ENCODE results near the gene PRPF6.

The PRPF6 gene

GRCh38 chr20:63980806-63981728, at the start of gene PRPF6:
TSS of gene PRPF6 (plus strand) at chr20:63981132. CDS start at chr20:63981246, 114 bp downstream.
- peak; percentile 96 for DNase-seq

- no peak for DNase-seq
Observed at GRCh38 chr20:63931735-63932134, 49.2 kb upstream of the PRPF6 start.

GRCh38 chr20:63932606-63933160, 48.2 kb upstream of the PRPF6 start:
- no peak for DNase-seq

- no peak for DNase-seq
Observed at GRCh38 chr20:63933646-63934045, 47.3 kb upstream of the PRPF6 start.

- DNase-seq: no peak
Observed at GRCh38 chr20:63934271-63935068, 46.5 kb upstream of the PRPF6 start.

- no peak for DNase-seq
Observed at GRCh38 chr20:63935447-63935846, 45.5 kb upstream of the PRPF6 start.

GRCh38 chr20:63937596-63937995, 43.3 kb upstream of the PRPF6 start:
- DNase-seq: no peak

GRCh38 chr20:63939061-63939935, 41.6 kb upstream of the PRPF6 start:
- DNase-seq: no peak

GRCh38 chr20:63940071-63940471, 40.9 kb upstream of the PRPF6 start:
- DNase-seq: no peak

GRCh38 chr20:63940472-63941266, 40.3 kb upstream of the PRPF6 start:
- DNase-seq: no peak

- no peak for DNase-seq
Observed at GRCh38 chr20:63941282-63942081, 39.5 kb upstream of the PRPF6 start.

- DNase-seq: no peak
Observed at GRCh38 chr20:63942250-63942951, 38.5 kb upstream of the PRPF6 start.

GRCh38 chr20:63942969-63943807, 37.7 kb upstream of the PRPF6 start:
- no peak for DNase-seq

- no peak for DNase-seq
Observed at GRCh38 chr20:63943808-63944077, 37.2 kb upstream of the PRPF6 start.

- DNase-seq: no peak
Observed at GRCh38 chr20:63944078-63944941, 36.6 kb upstream of the PRPF6 start.

- no peak for DNase-seq
Observed at GRCh38 chr20:63945031-63945658, 35.8 kb upstream of the PRPF6 start.

- DNase-seq: no peak
Observed at GRCh38 chr20:63945921-63946920, 34.7 kb upstream of the PRPF6 start.
